Lower lobe of right lung (tissue), 2 donors: Measurements from ENCODE around the gene USP37. TPM values are rescaled to one million over a fixed set of nuclear protein-coding genes. Genes with fewer than 3 reads are reported as not detected.
"Not testable (repeated sequence)": the region's sequence is repeated elsewhere in the genome, so short reads cannot be mapped to it uniquely, and the experiment has no call there.

Experiments used
- ATAC-seq, 2 donors: fragments of 200-7000 bp; cut with Tn5 transposase; one replicate each; pipeline ENCODE4 v1.9.1; 2020 to 2022; ENCODE audit warnings: mild to moderate bottlenecking in 2 of 2, moderate library complexity in 2 of 2
- DNase-seq: peaks from one replicate; pipeline ENCODE4 v3.0.0-alpha.2; 2020
- H3K27ac ChIP-seq: fragments of 200-600 bp; one replicate; pipeline ENCODE4 v1.8.0; 2022
- H3K27me3 ChIP-seq: fragments of 200-600 bp; one replicate; pipeline ENCODE4 v1.8.0; 2022; ENCODE audit warnings: low read depth
- H3K36me3 ChIP-seq: fragments of 200-600 bp; one replicate; pipeline ENCODE4 v1.8.0; 2022; ENCODE audit warnings: mild to moderate bottlenecking
- H3K4me1 ChIP-seq: fragments of 200-600 bp; one replicate; pipeline ENCODE4 v1.8.0; 2022
- H3K4me3 ChIP-seq: fragments of 200-600 bp; one replicate; pipeline ENCODE4 v1.8.0; 2022; ENCODE audit warnings: mild to moderate bottlenecking
- H3K9me3 ChIP-seq: fragments of 200-600 bp; one replicate; pipeline ENCODE4 v1.8.0; 2022
- intact Hi-C: fragments of 100-400 bp; cut with DNase I; formaldehyde crosslinking; loops from one replicate; pipeline ENCODE4 v1.11.0; 2022
- total RNA-seq: library from RNA; stranded (reverse); fragmentation: NEBNext Ultra II Directional; extraction: Animal tissue kit (Norgen Biotek cat#: 25700); gene quantifications from one replicate; pipeline ENCODE4 v1.2.1, GENCODE V29; 2021
- TF ChIP-seq, protein P1 (sequence below): fragments of 200-600 bp; IDR thresholded peaks from one replicate; pipeline ENCODE4 v1.8.0; 2022; ENCODE audit warnings: antibody characterized with exemption, mild to moderate bottlenecking
- donor health status: DM: no; HTN: yes; CAD: no; lungs with severe emphysema.

The USP37 gene
- total RNA-seq, 1 donor from 2014 or later: 13.2 TPM

- DNase-seq (no peak), ATAC-seq (no peak)
- H3K27ac ChIP-seq: no peak overlapping the region
- intact Hi-C loops: no loop called here
- no peaks in the 10 kb centered on the region for H3K27me3 ChIP-seq
- H3K9me3 ChIP-seq: no peaks in the 10 kb centered on the region
- TF ChIP-seq, protein P1, sequence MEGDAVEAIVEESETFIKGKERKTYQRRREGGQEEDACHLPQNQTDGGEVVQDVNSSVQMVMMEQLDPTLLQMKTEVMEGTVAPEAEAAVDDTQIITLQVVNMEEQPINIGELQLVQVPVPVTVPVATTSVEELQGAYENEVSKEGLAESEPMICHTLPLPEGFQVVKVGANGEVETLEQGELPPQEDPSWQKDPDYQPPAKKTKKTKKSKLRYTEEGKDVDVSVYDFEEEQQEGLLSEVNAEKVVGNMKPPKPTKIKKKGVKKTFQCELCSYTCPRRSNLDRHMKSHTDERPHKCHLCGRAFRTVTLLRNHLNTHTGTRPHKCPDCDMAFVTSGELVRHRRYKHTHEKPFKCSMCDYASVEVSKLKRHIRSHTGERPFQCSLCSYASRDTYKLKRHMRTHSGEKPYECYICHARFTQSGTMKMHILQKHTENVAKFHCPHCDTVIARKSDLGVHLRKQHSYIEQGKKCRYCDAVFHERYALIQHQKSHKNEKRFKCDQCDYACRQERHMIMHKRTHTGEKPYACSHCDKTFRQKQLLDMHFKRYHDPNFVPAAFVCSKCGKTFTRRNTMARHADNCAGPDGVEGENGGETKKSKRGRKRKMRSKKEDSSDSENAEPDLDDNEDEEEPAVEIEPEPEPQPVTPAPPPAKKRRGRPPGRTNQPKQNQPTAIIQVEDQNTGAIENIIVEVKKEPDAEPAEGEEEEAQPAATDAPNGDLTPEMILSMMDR: no peak
- H3K4me3 ChIP-seq: no peak overlapping the region
- H3K36me3 ChIP-seq: peaks cover 91% of the 10 kb centered on the region
- H3K4me1 ChIP-seq: no peaks in the 10 kb centered on the region
Observed at GRCh38 chr2:218547511-218547910, 20.6 kb downstream of the USP37 start.

- Histone ChIP-seq H3K36me3 (peaks cover 91% of the 10 kb centered on the region), H3K27me3 (no peaks in the 10 kb centered on the region), H3K27ac (no peak overlapping the region), H3K4me1 (no peaks in the 10 kb centered on the region), H3K9me3 (no peaks in the 10 kb centered on the region), H3K4me3 (no peak overlapping the region)
- intact Hi-C loops: no loop called here
- ATAC-seq (no peak), DNase-seq (no peak)
- TF ChIP-seq, protein P1: no peak
Observed at GRCh38 chr2:218546012-218546411, 22.1 kb downstream of the USP37 start.

GRCh38 chr2:218540015-218540414 lies 28.1 kb downstream of the USP37 start:
- TF ChIP-seq, protein P1: no peak
- Histone ChIP-seq H3K4me1 (no peaks in the 10 kb centered on the region), H3K27ac (no peak overlapping the region), H3K36me3 (peaks cover 87% of the 10 kb centered on the region), H3K27me3 (no peaks in the 10 kb centered on the region), H3K9me3 (no peaks in the 10 kb centered on the region), H3K4me3 (no peak overlapping the region)
- no peak for ATAC-seq
- intact Hi-C loops: no loop called here
- no peak for DNase-seq

GRCh38 chr2:218536804-218537494 lies 31.2 kb downstream of the USP37 start:
- no peak overlapping the region for H3K27ac ChIP-seq
- H3K27me3 ChIP-seq: no peaks in the 10 kb centered on the region
- no peaks in the 10 kb centered on the region for H3K4me1 ChIP-seq
- no peak overlapping the region for H3K4me3 ChIP-seq
- intact Hi-C loops: no loop called here
- H3K36me3 ChIP-seq: peaks cover 88% of the 10 kb centered on the region
- DNase-seq (no peak), ATAC-seq (no peak)
- H3K9me3 ChIP-seq: no peaks in the 10 kb centered on the region
- TF ChIP-seq, protein P1: no peak

DNA sequence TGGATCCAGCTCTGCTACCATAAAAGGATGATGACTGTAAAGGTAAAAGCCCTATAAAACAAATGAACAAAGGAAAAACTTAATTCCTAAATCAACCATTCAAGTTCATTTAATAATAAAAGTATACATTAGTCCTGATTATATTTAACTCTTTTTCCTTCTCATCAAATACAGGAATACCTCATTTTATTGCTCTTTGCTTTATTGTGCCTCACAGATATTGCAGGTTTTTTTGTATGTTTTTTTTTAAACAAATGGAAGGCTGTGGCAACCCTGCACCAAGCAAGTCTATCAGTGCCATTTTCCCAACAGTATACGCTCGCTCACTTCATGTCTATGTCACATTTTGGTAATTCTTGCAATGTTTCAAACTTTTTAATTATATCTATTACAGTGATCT lies 38.2 kb downstream of the USP37 start:
- H3K27ac ChIP-seq: no peak overlapping the region
- no peak overlapping the region for H3K4me3 ChIP-seq
- H3K36me3 ChIP-seq: peaks cover 96% of the 10 kb centered on the region
- ATAC-seq (no peak), DNase-seq (no peak)
- no peaks in the 10 kb centered on the region for H3K27me3 ChIP-seq
- no peaks in the 10 kb centered on the region for H3K9me3 ChIP-seq
- intact Hi-C loops: no loop called here
- TF ChIP-seq, protein P1: no peak
- no peaks in the 10 kb centered on the region for H3K4me1 ChIP-seq

GRCh38 chr2:218528409-218528808 lies 39.7 kb downstream of the USP37 start:
- H3K9me3 ChIP-seq, intact Hi-C loops, H3K27ac ChIP-seq, DNase-seq, H3K27me3 ChIP-seq, H3K4me3 ChIP-seq, H3K4me1 ChIP-seq, ATAC-seq: not testable (repeated sequence)
- peaks cover 88% of the 10 kb centered on the region for H3K36me3 ChIP-seq
